SK-N-SH (cell line): ENCODE measurements around the gene SUPT20H. TPM values are rescaled to one million over a fixed set of nuclear protein-coding genes. Genes with fewer than 3 reads are reported as not detected.

Source experiments
- CTCF ChIA-PET: fragments of 300-600, 350-600 bp; formaldehyde crosslinking; extraction: SDS; loops from one replicate; lab custom pipeline; 2021; lab: Yijun Ruan, JAX
- POLR2A ChIA-PET: fragments of 350-600 bp; sonication (Branson Sonifier 250); formaldehyde crosslinking; extraction: SDS; loops from one replicate; lab custom pipeline; 2020; ENCODE audit warnings: antibody characterized with exemption, inconsistent platforms; lab: Yijun Ruan, JAX
- DNase-seq: peaks from one replicate; pipeline ENCODE4 v3.0.0; 2012
- H2AFZ ChIP-seq: fragments of 200-600 bp; sonication (generic); 2 replicates; pipeline ENCODE4 v1.8.1; 2016; ENCODE audit warnings: antibody characterized with exemption, mild to moderate bottlenecking, low read depth
- H3F3A ChIP-seq: fragments of 200-600 bp; sonication (generic); replicated peaks from 2 replicates; pipeline ENCODE3; 2016; ENCODE audit warnings: antibody characterized with exemption, mild to moderate bottlenecking; ENCODE audit not compliant: insufficient read depth
- H3K27ac ChIP-seq, 2 experiments: fragments of 200-500 bp in 1 of 2; fragments of 200-600 bp in 1 of 2; sonication (Bioruptor generic) in 1 of 2; sonication (generic), shearing (Covaris generic) in 1 of 2; 2 replicates each; pipeline versions ENCODE4 v1.5.1 to v1.6.1; 2014 to 2016; ENCODE audit warnings: low read depth in 2 of 2, inconsistent platforms in 1 of 2, low read length in 1 of 2, mild to moderate bottlenecking in 1 of 2, mixed read lengths in 1 of 2
- H3K27me3 ChIP-seq: fragments of 200-600 bp; sonication (generic), shearing (Covaris generic); 2 replicates; pipeline ENCODE4 v1.6.1; 2016; ENCODE audit warnings: mixed run types; ENCODE audit not compliant: insufficient read depth
- H3K36me3 ChIP-seq, 2 experiments: fragments of 200-500 bp in 1 of 2; fragments of 200-600 bp in 1 of 2; sonication (Bioruptor generic) in 1 of 2; sonication (generic) in 1 of 2; replicated peaks in 1 of 2; 2 replicates each; pipeline versions ENCODE3 to v1.5.1; 2014 to 2016; ENCODE audit warnings: low read length in 1 of 2, mild to moderate bottlenecking in 1 of 2; ENCODE audit not compliant: insufficient read depth in 2 of 2, control insufficient read depth in 1 of 2
- H3K4me1 ChIP-seq, 2 experiments: fragments of 200-500 bp in 1 of 2; fragments of 200-600 bp in 1 of 2; sonication (Bioruptor generic) in 1 of 2; sonication (generic), shearing (Covaris generic) in 1 of 2; 2 replicates each; pipeline versions ENCODE4 v1.5.1 to v1.6.1; 2014 to 2016; ENCODE audit warnings: low read depth in 1 of 2, low read length in 1 of 2, mixed run types in 1 of 2; ENCODE audit not compliant: insufficient read depth in 2 of 2, control insufficient read depth in 1 of 2
- H3K4me2 ChIP-seq: fragments of 200-600 bp; sonication (generic), shearing (Covaris generic); 2 replicates; pipeline ENCODE4 v1.6.1; 2017; ENCODE audit warnings: mixed run types
- H3K4me3 ChIP-seq, 2 experiments: fragments of 200-500 bp in 1 of 2; fragments of 200-600 bp in 1 of 2; sonication (Bioruptor generic) in 1 of 2; sonication (generic), shearing (Covaris generic) in 1 of 2; 2 replicates each; pipeline versions ENCODE4 v1.5.1 to v1.8.1; 2014 to 2016; ENCODE audit warnings: low read depth in 2 of 2, inconsistent platforms in 1 of 2, low read length in 1 of 2, mild to moderate bottlenecking in 1 of 2, mixed read lengths in 1 of 2, moderate library complexity in 1 of 2
- H3K79me2 ChIP-seq: fragments of 200-600 bp; sonication (generic); 2 replicates; pipeline ENCODE4 v1.8.1; 2017; ENCODE audit warnings: mild to moderate bottlenecking; ENCODE audit not compliant: insufficient read depth
- H3K9ac ChIP-seq: fragments of 200-600 bp; sonication (generic); 2 replicates; pipeline ENCODE4 v1.6.1; 2017; ENCODE audit warnings: mixed run types
- H3K9me2 ChIP-seq: fragments of 200-600 bp; sonication (generic); 2 replicates; pipeline ENCODE4 v1.6.1; 2017; ENCODE audit warnings: mixed run types
- H3K9me3 ChIP-seq: fragments of 200-600 bp; sonication (generic); 2 replicates; pipeline ENCODE4 v1.6.1; 2017; ENCODE audit warnings: mixed run types, mild to moderate bottlenecking, moderate library complexity
- H4K20me1 ChIP-seq: fragments of 200-600 bp; sonication (generic); 2 replicates; pipeline ENCODE4 v1.6.1; 2017; ENCODE audit warnings: mild to moderate bottlenecking, mixed run types; ENCODE audit not compliant: insufficient read depth
- ELF1 ChIP-seq: IDR thresholded peaks from 2 replicates; pipeline ENCODE4 v1.4.0; 2012
- FOSL2 ChIP-seq: IDR thresholded peaks from 2 replicates; pipeline ENCODE4 v1.4.0; 2012; ENCODE audit warnings: low read depth, mild to moderate bottlenecking, moderate library complexity, borderline replicate concordance
- FOXJ3 ChIP-seq: sonication (generic); formaldehyde crosslinking; IDR thresholded peaks from 2 replicates; pipeline ENCODE4 v1.5.1; 2020; ENCODE audit warnings: mild to moderate bottlenecking, missing genetic modification reagents
- MEF2A ChIP-seq: IDR thresholded peaks from 2 replicates; pipeline ENCODE4 v1.4.0; 2012; ENCODE audit warnings: low read depth, borderline replicate concordance
- NFIC ChIP-seq: IDR thresholded peaks from 2 replicates; pipeline ENCODE4 v1.4.0; 2012; ENCODE audit warnings: borderline replicate concordance
- RXRA ChIP-seq: IDR thresholded peaks from 2 replicates; pipeline ENCODE4 v1.4.0; 2012; ENCODE audit warnings: low read depth, mild to moderate bottlenecking, borderline replicate concordance
- TAF1 ChIP-seq: IDR thresholded peaks from 2 replicates; pipeline ENCODE4 v1.6.1; 2012; ENCODE audit warnings: low read depth, mild to moderate bottlenecking, low read length, moderate library complexity, borderline replicate concordance
- TCF12 ChIP-seq: IDR thresholded peaks from 2 replicates; pipeline ENCODE4 v1.4.0; 2012
- USF2 ChIP-seq: fragments of 150-350 bp; IDR thresholded peaks from 2 replicates; pipeline ENCODE4 v1.6.1; 2017; ENCODE audit warnings: antibody characterized with exemption, low read length, low read depth, borderline replicate concordance
- YY1 ChIP-seq: IDR thresholded peaks from 2 replicates; pipeline ENCODE4 v1.4.0; 2012; ENCODE audit warnings: low read depth, mild to moderate bottlenecking
- whole genome bisulfite sequencing: methylation state at CpG from one replicate; pipeline ENCODE4 v1.1.6; 2017; ENCODE audit warnings: low lambda C conversion rate; 5-methylcytosine and 5-hydroxymethylcytosine counted together
- polyA plus RNA-seq, 3 experiments: library from polyadenylated mRNA; depleted of rRNA; stranded (reverse); fragments of >200 nt; gene quantifications; 2 replicates each; pipeline ENCODE4 v1.2.3, GENCODE V29; 2012
- TF ChIP-seq, protein P1 (sequence below): fragments of 200-600 bp; sonication (generic); IDR thresholded peaks from 2 replicates; pipeline ENCODE4 v1.6.1; 2017; ENCODE audit warnings: antibody characterized with exemption, mild to moderate bottlenecking, moderate library complexity
- TF ChIP-seq, protein P2 (sequence below): IDR thresholded peaks from 2 replicates; pipeline ENCODE4 v1.6.1; 2012; ENCODE audit warnings: mild to moderate bottlenecking, low read depth, low read length, moderate library complexity

The SUPT20H gene
- polyA plus RNA-seq, 1 of the 3 experiments (the other 2 are of a cell fraction), result 39.4 TPM

DNA sequence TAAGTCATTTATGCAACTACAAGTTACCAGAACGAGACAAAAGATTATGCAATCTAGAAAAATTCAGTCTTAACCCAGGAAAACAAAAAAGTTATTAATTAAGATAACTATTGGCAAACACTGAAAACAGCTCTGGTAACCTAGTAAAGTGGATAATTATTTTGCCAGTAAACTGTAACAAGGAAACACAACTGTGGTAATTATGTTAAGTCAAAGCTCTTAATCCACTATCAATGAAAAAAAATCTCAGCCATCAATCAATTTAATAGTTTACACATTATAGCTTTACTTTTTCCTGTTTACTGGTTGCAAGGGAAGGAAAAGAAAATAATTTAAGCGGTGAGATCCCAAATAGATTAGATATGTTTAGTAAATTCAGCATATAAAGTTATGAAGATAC is 47.7 kb downstream of the SUPT20H start:
- Histone ChIP-seq H3K9me2 (no peaks in the 10 kb centered on the region), H3K27me3 (no peaks in the 10 kb centered on the region), H3K79me2 (peaks cover 34% of the 10 kb centered on the region), H3K9me3 (no peaks in the 10 kb centered on the region), H3K9ac (no peak overlapping the region), H3K36me3 (peaks cover 95% of the 10 kb centered on the region in 2 experiments), H3K4me3 (no peak overlapping the region), H3F3A (peaks cover 26% of the 10 kb centered on the region), H4K20me1 (no peaks in the 10 kb centered on the region), H2AFZ (no peak overlapping the region), H3K4me2 (no peak overlapping the region), H3K27ac (no peak overlapping the region), H3K4me1 (no peaks in the 10 kb centered on the region; a peak in 1 of 4 replicates)
- WGBS, result 94% methylated on average over 2 of the region's 2 CpGs
- DNase-seq, result no peak
- TF ChIP-seq MEF2A (no peak), YY1 (no peak), FOXJ3 (CRISPR knock-in tag) (no peak), TAF1 (no peak), FOSL2 (no peak), RXRA (no peak), ELF1 (no peak), TCF12 (no peak), NFIC (no peak), USF2 (no peak)
- TF ChIP-seq, protein P1, sequence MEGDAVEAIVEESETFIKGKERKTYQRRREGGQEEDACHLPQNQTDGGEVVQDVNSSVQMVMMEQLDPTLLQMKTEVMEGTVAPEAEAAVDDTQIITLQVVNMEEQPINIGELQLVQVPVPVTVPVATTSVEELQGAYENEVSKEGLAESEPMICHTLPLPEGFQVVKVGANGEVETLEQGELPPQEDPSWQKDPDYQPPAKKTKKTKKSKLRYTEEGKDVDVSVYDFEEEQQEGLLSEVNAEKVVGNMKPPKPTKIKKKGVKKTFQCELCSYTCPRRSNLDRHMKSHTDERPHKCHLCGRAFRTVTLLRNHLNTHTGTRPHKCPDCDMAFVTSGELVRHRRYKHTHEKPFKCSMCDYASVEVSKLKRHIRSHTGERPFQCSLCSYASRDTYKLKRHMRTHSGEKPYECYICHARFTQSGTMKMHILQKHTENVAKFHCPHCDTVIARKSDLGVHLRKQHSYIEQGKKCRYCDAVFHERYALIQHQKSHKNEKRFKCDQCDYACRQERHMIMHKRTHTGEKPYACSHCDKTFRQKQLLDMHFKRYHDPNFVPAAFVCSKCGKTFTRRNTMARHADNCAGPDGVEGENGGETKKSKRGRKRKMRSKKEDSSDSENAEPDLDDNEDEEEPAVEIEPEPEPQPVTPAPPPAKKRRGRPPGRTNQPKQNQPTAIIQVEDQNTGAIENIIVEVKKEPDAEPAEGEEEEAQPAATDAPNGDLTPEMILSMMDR, result no peak
- TF ChIP-seq, protein P2, sequence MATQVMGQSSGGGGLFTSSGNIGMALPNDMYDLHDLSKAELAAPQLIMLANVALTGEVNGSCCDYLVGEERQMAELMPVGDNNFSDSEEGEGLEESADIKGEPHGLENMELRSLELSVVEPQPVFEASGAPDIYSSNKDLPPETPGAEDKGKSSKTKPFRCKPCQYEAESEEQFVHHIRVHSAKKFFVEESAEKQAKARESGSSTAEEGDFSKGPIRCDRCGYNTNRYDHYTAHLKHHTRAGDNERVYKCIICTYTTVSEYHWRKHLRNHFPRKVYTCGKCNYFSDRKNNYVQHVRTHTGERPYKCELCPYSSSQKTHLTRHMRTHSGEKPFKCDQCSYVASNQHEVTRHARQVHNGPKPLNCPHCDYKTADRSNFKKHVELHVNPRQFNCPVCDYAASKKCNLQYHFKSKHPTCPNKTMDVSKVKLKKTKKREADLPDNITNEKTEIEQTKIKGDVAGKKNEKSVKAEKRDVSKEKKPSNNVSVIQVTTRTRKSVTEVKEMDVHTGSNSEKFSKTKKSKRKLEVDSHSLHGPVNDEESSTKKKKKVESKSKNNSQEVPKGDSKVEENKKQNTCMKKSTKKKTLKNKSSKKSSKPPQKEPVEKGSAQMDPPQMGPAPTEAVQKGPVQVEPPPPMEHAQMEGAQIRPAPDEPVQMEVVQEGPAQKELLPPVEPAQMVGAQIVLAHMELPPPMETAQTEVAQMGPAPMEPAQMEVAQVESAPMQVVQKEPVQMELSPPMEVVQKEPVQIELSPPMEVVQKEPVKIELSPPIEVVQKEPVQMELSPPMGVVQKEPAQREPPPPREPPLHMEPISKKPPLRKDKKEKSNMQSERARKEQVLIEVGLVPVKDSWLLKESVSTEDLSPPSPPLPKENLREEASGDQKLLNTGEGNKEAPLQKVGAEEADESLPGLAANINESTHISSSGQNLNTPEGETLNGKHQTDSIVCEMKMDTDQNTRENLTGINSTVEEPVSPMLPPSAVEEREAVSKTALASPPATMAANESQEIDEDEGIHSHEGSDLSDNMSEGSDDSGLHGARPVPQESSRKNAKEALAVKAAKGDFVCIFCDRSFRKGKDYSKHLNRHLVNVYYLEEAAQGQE, result no peak
- CTCF ChIA-PET, result interaction anchor here (0.8 to 4.6 kb wide), 3 partner anchors 11 to 21 kb away, joined by 3 to 26 read pairs (median 6); partner anchors contain the start of genes ALG5 and EXOSC8
- POLR2A ChIA-PET, result interaction anchor here (1.2 to 1.6 kb wide), 2 partner anchors 8 to 11 kb away, joined by 3 to 5 read pairs; partner anchors contain the start of gene EXOSC8
